ENCODE data around the gene GPBAR1. TPM values are rescaled to one million over a fixed set of nuclear protein-coding genes. Genes with fewer than 3 reads are reported as not detected.

Gene GPBAR1
- polyA plus RNA-seq, 1 of the 3 experiments (the other 2 are of a cell fraction): 0.13 TPM

DNA sequence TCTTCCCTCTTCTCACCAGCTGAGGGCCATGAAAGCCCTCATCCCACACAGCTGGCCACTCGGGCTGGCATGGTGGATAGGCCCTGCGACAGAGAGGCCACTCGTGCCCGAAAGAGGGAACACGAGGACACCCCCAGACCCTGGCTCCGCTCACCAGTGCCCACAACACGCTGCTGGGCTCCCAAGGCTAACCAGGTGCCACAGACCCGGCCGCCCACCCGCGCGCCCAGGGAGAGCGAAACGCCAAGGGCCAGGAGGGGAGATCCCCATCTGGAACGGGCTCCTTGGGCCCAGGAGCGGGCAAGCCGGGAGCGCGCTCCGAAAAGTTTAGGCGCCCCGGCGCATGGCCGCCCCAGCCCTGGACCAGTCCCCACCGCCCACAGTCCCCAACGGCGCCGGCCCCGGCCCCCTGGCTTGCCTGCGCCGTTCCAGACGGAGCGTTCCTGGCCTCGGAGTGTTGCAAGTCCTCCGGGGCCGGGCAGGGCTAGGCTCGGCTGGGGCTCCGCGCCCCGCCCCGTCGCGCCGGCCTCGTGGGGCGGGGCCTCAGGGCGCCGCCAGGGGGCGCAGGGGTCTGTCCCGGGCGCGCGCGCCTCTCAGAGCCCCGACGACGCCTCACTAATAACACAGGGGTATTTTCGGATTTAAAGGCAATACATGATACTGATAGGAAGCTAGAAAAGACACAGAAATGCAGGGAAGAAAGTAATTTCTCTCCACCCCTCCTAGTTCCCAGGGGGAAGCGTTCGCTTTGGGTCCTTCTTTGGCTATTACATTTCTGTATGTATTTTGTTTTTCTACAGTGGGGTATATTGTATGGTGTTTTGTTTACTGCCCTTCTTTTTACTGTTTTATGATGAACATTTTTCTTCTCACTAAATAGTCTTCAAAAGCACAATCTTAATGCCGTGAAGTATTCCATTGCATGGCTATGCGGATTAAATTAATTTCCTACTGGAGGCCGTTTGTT, 31.5 kb downstream of the GPBAR1 start, which contains the start of gene TMBIM1:
TMBIM1 (minus strand) TSS at position 456 of the 967 bp plus-strand sequence. CDS start 10,362 bp downstream, outside the sequence.
- TF ChIP-seq, protein P1, sequence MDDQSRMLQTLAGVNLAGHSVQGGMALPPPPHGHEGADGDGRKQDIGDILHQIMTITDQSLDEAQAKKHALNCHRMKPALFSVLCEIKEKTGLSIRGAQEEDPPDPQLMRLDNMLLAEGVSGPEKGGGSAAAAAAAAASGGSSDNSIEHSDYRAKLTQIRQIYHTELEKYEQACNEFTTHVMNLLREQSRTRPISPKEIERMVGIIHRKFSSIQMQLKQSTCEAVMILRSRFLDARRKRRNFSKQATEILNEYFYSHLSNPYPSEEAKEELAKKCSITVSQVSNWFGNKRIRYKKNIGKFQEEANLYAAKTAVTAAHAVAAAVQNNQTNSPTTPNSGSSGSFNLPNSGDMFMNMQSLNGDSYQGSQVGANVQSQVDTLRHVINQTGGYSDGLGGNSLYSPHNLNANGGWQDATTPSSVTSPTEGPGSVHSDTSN (IDR thresholded peaks at IDR 0.05): no peak
- no peak for TF ChIP-seq EZH2phosphoT487 (IDR thresholded peaks at IDR 0.05; ENCODE audit: borderline replicate concordance, low read depth)
- POLR2A ChIA-PET: no interaction called here
- Histone ChIP-seq H3K4me2 (no peak within 1 kb of the TSS), H3K9me3 (no peaks in the 10 kb centered on the region), H3F3A (replicated peaks; ENCODE audit: insufficient read depth) (peaks cover 5% of the 10 kb centered on the region), H3K27me3 (ENCODE audit: insufficient read depth) (no peaks in the 10 kb centered on the region), H4K20me1 (ENCODE audit: insufficient read depth) (no peaks in the 10 kb centered on the region), H3K9ac (no peak within 1 kb of the TSS), H2AFZ (ENCODE audit: low read depth) (no peak within 1 kb of the TSS), H3K4me3 (ENCODE audit: low read depth in 2 of 2, low read length in 1 of 2) (no peak within 1 kb of the TSS; a peak in 1 of 4 replicates), H3K9me2 (no peaks in the 10 kb centered on the region), H3K79me2 (ENCODE audit: insufficient read depth) (no peaks in the 10 kb centered on the region), H3K4me1 (ENCODE audit: control insufficient read depth in 1 of 2, insufficient read depth in 2 of 2, low read depth in 1 of 2, low read length in 1 of 2) (peaks cover 0 to 8% of the 10 kb centered on the region in 2 experiments; a peak in 1 of 4 replicates), H3K27ac (ENCODE audit: low read depth in 2 of 2, low read length in 1 of 2) (no peak within 1 kb of the TSS), H3K36me3 (replicated peaks in 1 of 2; ENCODE audit: control insufficient read depth in 1 of 2, insufficient read depth in 2 of 2, low read length in 1 of 2) (no peaks in the 10 kb centered on the region)
- no peak for DNase-seq
- 84% methylated on average over 41 of the region's 63 CpGs for WGBS (ENCODE audit: low lambda C conversion rate)
- CTCF ChIA-PET: interaction anchor here (0.7 to 1.2 kb wide), 3 partner anchors 9 to 21 kb away, joined by 3 read pairs; no protein-coding TSS in a partner anchor

DNA sequence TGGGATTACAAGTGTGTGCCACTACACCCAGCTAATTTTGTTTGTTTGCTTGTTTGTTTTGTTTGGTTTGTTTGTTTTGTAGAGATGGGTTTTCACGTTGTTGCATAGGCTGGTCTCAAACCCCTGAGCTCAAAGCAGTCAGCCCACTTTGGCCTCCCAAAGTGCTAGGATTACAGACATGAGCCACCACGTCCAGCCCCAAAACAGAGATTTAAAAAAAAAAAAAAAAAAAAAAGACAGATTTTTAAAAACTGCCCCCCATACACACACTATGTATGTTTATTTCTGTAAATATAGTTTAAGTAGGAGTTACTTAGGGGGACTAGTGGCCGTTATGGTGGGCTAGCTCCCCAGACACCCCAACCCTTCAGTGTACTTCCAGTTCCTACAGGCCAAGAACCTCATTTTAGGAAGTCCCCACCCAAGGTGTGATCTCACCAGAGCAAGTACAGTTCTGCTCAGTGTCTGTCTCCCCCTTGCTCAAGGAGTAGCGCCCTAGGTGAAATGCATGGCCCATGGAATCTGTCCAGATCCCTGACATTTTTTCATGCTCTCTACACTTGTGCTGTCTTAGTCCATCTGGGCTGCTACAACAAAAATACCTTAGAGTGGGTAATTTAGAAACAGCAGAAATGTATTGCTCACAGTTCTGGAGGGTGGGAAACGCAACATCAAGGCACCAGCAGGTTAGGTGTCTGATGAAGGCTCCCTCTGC, 33.1 kb downstream of the GPBAR1 start:
- H3K36me3 ChIP-seq (replicated peaks in 1 of 2; ENCODE audit: control insufficient read depth in 1 of 2, insufficient read depth in 2 of 2, low read length in 1 of 2): no peaks in the 10 kb centered on the region
- 67% methylated on average over 5 of the region's 5 CpGs for WGBS (ENCODE audit: low lambda C conversion rate)
- H3K79me2 ChIP-seq (ENCODE audit: insufficient read depth): no peaks in the 10 kb centered on the region
- peaks cover 0 to 5% of the 10 kb centered on the region in 2 experiments; a peak in 1 of 4 replicates for H3K4me1 ChIP-seq (ENCODE audit: control insufficient read depth in 1 of 2, insufficient read depth in 2 of 2, low read depth in 1 of 2, low read length in 1 of 2)
- H3K4me2 ChIP-seq: no peak overlapping the region
- H3K9ac ChIP-seq: no peak overlapping the region
- H3K9me2 ChIP-seq: no peaks in the 10 kb centered on the region
- H3F3A ChIP-seq (replicated peaks; ENCODE audit: insufficient read depth): no peaks in the 10 kb centered on the region
- POLR2A ChIA-PET: no interaction called here
- DNase-seq: no peak
- TF ChIP-seq GATA2 (CRISPR knock-in tag; IDR thresholded peaks at IDR 0.05) (no peak), CHD2 (IDR thresholded peaks at IDR 0.05; ENCODE audit: low read length, partially characterized antibody) (no peak), EZH2phosphoT487 (IDR thresholded peaks at IDR 0.05; ENCODE audit: borderline replicate concordance, low read depth) (no peak), TEAD4 (IDR thresholded peaks at IDR 0.05; ENCODE audit: borderline replicate concordance, insufficient read depth) (no peak)
- no peak overlapping the region for H3K4me3 ChIP-seq (ENCODE audit: low read depth in 2 of 2, low read length in 1 of 2)
- H2AFZ ChIP-seq (ENCODE audit: low read depth): no peak overlapping the region
- CTCF ChIA-PET: no interaction called here
- no peaks in the 10 kb centered on the region for H4K20me1 ChIP-seq (ENCODE audit: insufficient read depth)
- no peaks in the 10 kb centered on the region for H3K9me3 ChIP-seq
- H3K27ac ChIP-seq (ENCODE audit: low read depth in 2 of 2, low read length in 1 of 2): no peak overlapping the region
- H3K27me3 ChIP-seq (ENCODE audit: insufficient read depth): no peaks in the 10 kb centered on the region

All from SK-N-SH (cell line).